HepG2 (cell line): ENCODE results near the gene INHA. TPM values are rescaled to one million over a fixed set of nuclear protein-coding genes. Genes with fewer than 3 reads are reported as not detected.

ENCODE experiments used
- ATF3 ChIP-seq: sonication (generic); formaldehyde crosslinking; IDR thresholded peaks from 2 replicates; pipeline ENCODE4 v1.4.0; 2020; ENCODE audit warnings: missing genetic modification reagents
- ATRX ChIP-seq: sonication (generic); formaldehyde crosslinking; IDR thresholded peaks from 2 replicates; pipeline ENCODE4 v1.4.0; 2020; ENCODE audit warnings: missing genetic modification reagents, borderline replicate concordance
- BCLAF1 ChIP-seq: fragments of 450-650 bp; IDR thresholded peaks from 2 replicates; pipeline ENCODE4 v1.6.1; 2017; ENCODE audit warnings: mild to moderate bottlenecking
- FOXJ3 ChIP-seq: sonication (generic); formaldehyde crosslinking; IDR thresholded peaks from 2 replicates; pipeline ENCODE4 v1.4.0; 2020; ENCODE audit warnings: missing genetic modification reagents, mild to moderate bottlenecking, borderline replicate concordance
- KLF9 ChIP-seq: IDR thresholded peaks from 2 replicates; pipeline ENCODE4 v1.6.1; 2016; ENCODE audit warnings: low read depth
- MLLT10 ChIP-seq: sonication (generic); formaldehyde crosslinking; IDR thresholded peaks from 2 replicates; pipeline ENCODE4 v1.4.0; 2020; ENCODE audit warnings: missing genetic modification reagents
- NFE2L1 ChIP-seq: sonication (generic); formaldehyde crosslinking; IDR thresholded peaks from 2 replicates; pipeline ENCODE4 v1.4.0; 2020; ENCODE audit warnings: missing genetic modification reagents, mild to moderate bottlenecking, borderline replicate concordance
- NR2C2 ChIP-seq: sonication (generic); formaldehyde crosslinking; IDR thresholded peaks from 2 replicates; pipeline ENCODE4 v1.4.0; 2020; ENCODE audit warnings: missing genetic modification reagents, mild to moderate bottlenecking, moderate library complexity, borderline replicate concordance
- PAWR ChIP-seq: sonication (generic); formaldehyde crosslinking; IDR thresholded peaks from 2 replicates; pipeline ENCODE4 v1.4.0; 2020; ENCODE audit warnings: missing genetic modification reagents, mild to moderate bottlenecking, borderline replicate concordance
- PPARG ChIP-seq: conservative IDR thresholded peaks from 2 replicates; pipeline ENCODE4 v1.6.1; 2016; ENCODE audit warnings: missing biosample characterization, missing genetic modification reagents
- REST ChIP-seq, 2 experiments: IDR thresholded peaks; 2 replicates each; pipeline ENCODE4 v1.6.1; 2011 to 2012; ENCODE audit warnings: low read length in 2 of 2, borderline replicate concordance in 1 of 2, low read depth in 1 of 2, mild to moderate bottlenecking in 1 of 2, moderate library complexity in 1 of 2
- SCMH1 ChIP-seq: sonication (generic); formaldehyde crosslinking; IDR thresholded peaks from 2 replicates; pipeline ENCODE4 v1.9.0; 2021; ENCODE audit warnings: missing genetic modification reagents, mild to moderate bottlenecking, borderline replicate concordance
- SIX4 ChIP-seq: sonication (generic); formaldehyde crosslinking; IDR thresholded peaks from 2 replicates; pipeline ENCODE4 v1.4.0; 2020; ENCODE audit warnings: missing genetic modification reagents
- ZC3H13 ChIP-seq: sonication (generic); formaldehyde crosslinking; IDR thresholded peaks from 2 replicates; pipeline ENCODE4 v1.8.1; 2023; ENCODE audit warnings: mild to moderate bottlenecking, missing genetic modification reagents, moderate library complexity
- ZFAT ChIP-seq: sonication (generic); formaldehyde crosslinking; conservative IDR thresholded peaks from 2 replicates; pipeline ENCODE4 v1.8.1; 2023; ENCODE audit warnings: missing genetic modification reagents, inconsistent platforms
- ZMYM2 ChIP-seq: sonication (generic); formaldehyde crosslinking; IDR thresholded peaks from 2 replicates; pipeline ENCODE4 v1.8.0; 2022; ENCODE audit warnings: mild to moderate bottlenecking, missing genetic modification reagents
- ZNF230 ChIP-seq: sonication (generic); formaldehyde crosslinking; IDR thresholded peaks from 2 replicates; pipeline ENCODE4 v1.4.0; 2020; ENCODE audit warnings: mild to moderate bottlenecking, missing genetic modification reagents
- ZNF234 ChIP-seq: sonication (generic); formaldehyde crosslinking; conservative IDR thresholded peaks from 2 replicates; pipeline ENCODE4 v1.5.1; 2020; ENCODE audit warnings: mild to moderate bottlenecking, missing genetic modification reagents
- ZNF441 ChIP-seq: sonication (generic); formaldehyde crosslinking; IDR thresholded peaks from 2 replicates; pipeline ENCODE4 v1.7.0; 2021; ENCODE audit warnings: missing genetic modification reagents, borderline replicate concordance
- ZNF547 ChIP-seq: sonication (generic); formaldehyde crosslinking; IDR thresholded peaks from 2 replicates; pipeline ENCODE4 v1.5.1; 2020; ENCODE audit warnings: mild to moderate bottlenecking, missing genetic modification reagents
- ZNF580 ChIP-seq: IDR thresholded peaks from 2 replicates; pipeline ENCODE4 v1.6.1; 2016; ENCODE audit warnings: low read depth, borderline replicate concordance
- ZNF775 ChIP-seq: sonication (generic); formaldehyde crosslinking; IDR thresholded peaks from 2 replicates; pipeline ENCODE4 v1.4.0; 2020; ENCODE audit warnings: missing genetic modification reagents, mild to moderate bottlenecking, moderate library complexity, borderline replicate concordance
- ZNF850 ChIP-seq: sonication (generic); formaldehyde crosslinking; conservative IDR thresholded peaks from 2 replicates; pipeline ENCODE4 v1.9.0; 2021; ENCODE audit warnings: mild to moderate bottlenecking, missing genetic modification reagents
- polyA plus RNA-seq, 8 experiments: library from polyadenylated mRNA; depleted of rRNA in 3 of 8; stranded (reverse) in 7 of 8; unstranded in 1 of 8; fragments of >200 nt; fragmentation: Illumina TruSeq in 4 of 8; extraction: Trizol in 4 of 8; gene quantifications; 2 replicates each; pipeline versions ENCODE4 v1.2.1 to v1.2.3, GENCODE V29; 2011 to 2016; ENCODE audit warnings: low read depth in 4 of 8, missing spikeins in 1 of 8, mixed read lengths in 1 of 8; ENCODE audit not compliant: insufficient read depth in 1 of 8
- total RNA-seq, 5 experiments: library from RNA; depleted of rRNA; stranded (reverse); fragments of >200 nt; fragmentation: Illumina TruSeq; extraction: Trizol; gene quantifications; 2 replicates each; pipeline ENCODE4 v1.2.3, GENCODE V29; 2016; ENCODE audit warnings: low read depth in 1 of 5

INHA gene
- total and polyA plus RNA-seq, 2 of the 13 experiments (the other 11 are each of a cell fraction or from before 2014, with no cell fraction given): 4.1 to 15.2 TPM

- TF ChIP-seq ZC3H13 (CRISPR knock-in tag): peak; percentile 92
- TF ChIP-seq PPARG (CRISPR knock-in tag): peak; percentile 61
- TF ChIP-seq PAWR (CRISPR knock-in tag): 0 out of 2 replicates have a peak, but pooled peaks have one; percentile 41
- TF ChIP-seq ZNF580 (CRISPR knock-in tag): peak; percentile 54; the same call in 1 of the 2 replicates
- TF ChIP-seq REST (IDR thresholded peaks at IDR 0.05; ENCODE audit: borderline replicate concordance in 1 of 2, low read depth in 1 of 2, low read length in 2 of 2): peak in 1 of 2 experiments; percentile 97; a peak in 2 of 4 replicates
- no peak for TF ChIP-seq MLLT10 (CRISPR knock-in tag)
- TF ChIP-seq KLF9 (CRISPR knock-in tag): no peak
- no peak; the same call in none of the 2 replicates for TF ChIP-seq ZNF441 (CRISPR knock-in tag)
- peak; percentile 83 for TF ChIP-seq FOXJ3
- TF ChIP-seq SIX4 (CRISPR knock-in tag): peak; percentile 84
- TF ChIP-seq ZNF230 (CRISPR knock-in tag): peak; percentile 54
- peak; percentile 59; the same call in 1 of the 2 replicates for TF ChIP-seq ZFAT (CRISPR knock-in tag)
- TF ChIP-seq SCMH1 (CRISPR knock-in tag): no peak
- TF ChIP-seq ZNF850 (CRISPR knock-in tag): 0 out of 2 replicates have a peak, but pooled peaks have one; percentile 59
- TF ChIP-seq ATF3 (CRISPR knock-in tag): peak; percentile 76
- TF ChIP-seq NFE2L1 (CRISPR knock-in tag): no peak
- TF ChIP-seq NR2C2 (CRISPR knock-in tag): peak; percentile 95
- TF ChIP-seq ZNF547 (CRISPR knock-in tag): no peak
- TF ChIP-seq ZNF775 (CRISPR knock-in tag): no peak
- no peak for TF ChIP-seq BCLAF1
- TF ChIP-seq ZNF234 (CRISPR knock-in tag): 0 out of 2 replicates have a peak, but pooled peaks have one; percentile 4
- no peak for TF ChIP-seq ATRX (CRISPR knock-in tag)
- TF ChIP-seq ZMYM2: no peak
These were observed 28.3 kb upstream of the INHA start, which contains the start of the genes CHPF and TMEM198 (continued) for GRCh38 chr2:219543596-219544358.
